Measurements from ENCODE around the gene ZBTB40. TPM values are rescaled to one million over a fixed set of nuclear protein-coding genes. Genes with fewer than 3 reads are reported as not detected.

The ZBTB40 gene, protein sequence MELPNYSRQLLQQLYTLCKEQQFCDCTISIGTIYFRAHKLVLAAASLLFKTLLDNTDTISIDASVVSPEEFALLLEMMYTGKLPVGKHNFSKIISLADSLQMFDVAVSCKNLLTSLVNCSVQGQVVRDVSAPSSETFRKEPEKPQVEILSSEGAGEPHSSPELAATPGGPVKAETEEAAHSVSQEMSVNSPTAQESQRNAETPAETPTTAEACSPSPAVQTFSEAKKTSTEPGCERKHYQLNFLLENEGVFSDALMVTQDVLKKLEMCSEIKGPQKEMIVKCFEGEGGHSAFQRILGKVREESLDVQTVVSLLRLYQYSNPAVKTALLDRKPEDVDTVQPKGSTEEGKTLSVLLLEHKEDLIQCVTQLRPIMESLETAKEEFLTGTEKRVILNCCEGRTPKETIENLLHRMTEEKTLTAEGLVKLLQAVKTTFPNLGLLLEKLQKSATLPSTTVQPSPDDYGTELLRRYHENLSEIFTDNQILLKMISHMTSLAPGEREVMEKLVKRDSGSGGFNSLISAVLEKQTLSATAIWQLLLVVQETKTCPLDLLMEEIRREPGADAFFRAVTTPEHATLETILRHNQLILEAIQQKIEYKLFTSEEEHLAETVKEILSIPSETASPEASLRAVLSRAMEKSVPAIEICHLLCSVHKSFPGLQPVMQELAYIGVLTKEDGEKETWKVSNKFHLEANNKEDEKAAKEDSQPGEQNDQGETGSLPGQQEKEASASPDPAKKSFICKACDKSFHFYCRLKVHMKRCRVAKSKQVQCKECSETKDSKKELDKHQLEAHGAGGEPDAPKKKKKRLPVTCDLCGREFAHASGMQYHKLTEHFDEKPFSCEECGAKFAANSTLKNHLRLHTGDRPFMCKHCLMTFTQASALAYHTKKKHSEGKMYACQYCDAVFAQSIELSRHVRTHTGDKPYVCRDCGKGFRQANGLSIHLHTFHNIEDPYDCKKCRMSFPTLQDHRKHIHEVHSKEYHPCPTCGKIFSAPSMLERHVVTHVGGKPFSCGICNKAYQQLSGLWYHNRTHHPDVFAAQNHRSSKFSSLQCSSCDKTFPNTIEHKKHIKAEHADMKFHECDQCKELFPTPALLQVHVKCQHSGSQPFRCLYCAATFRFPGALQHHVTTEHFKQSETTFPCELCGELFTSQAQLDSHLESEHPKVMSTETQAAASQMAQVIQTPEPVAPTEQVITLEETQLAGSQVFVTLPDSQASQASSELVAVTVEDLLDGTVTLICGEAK
- total RNA-seq = 13.8 and 16.2 TPM in 2 replicates

DNA sequence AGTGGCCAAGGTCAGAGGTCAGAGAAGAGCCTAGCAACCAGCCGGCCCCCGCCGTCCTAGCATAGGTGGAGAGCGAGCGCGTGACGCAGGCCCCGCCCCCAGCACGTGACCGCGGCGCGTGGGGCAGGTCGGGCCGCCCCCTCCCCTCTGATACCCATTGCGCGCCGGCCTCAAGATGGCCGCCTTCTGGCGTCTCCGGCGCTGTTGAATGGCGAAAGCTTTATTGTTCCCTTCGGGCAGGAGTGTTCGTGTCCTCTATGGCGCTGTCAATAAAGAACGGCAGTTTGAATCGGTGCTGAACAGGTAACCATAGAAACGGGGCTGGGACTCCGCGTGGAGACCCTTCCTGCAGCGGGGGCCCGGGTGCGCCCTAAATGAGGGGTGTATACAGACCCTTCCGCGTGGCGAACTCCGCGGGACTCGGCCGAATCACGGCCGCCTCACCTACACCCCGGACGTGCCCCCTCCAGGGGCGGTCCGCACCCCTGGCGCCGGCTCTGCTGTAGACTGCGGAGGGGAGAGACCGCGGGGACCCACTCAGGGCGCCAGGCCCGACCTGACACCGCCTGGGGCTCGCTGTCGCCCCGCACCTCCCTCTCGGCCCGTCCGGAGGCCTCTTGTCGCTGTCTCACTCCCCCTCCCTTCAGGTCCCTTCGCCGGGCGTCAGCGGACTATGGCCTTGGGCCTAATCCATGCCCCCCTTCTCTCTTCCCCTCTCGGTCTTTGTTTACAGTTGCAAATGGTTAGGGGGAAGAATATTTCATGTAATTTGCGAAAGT is at the start of gene ZBTB40:
ZBTB40 (plus strand) TSS at position 150 of the 779 bp plus-strand sequence. CDS start 38,098 bp downstream, outside the sequence.

DNA sequence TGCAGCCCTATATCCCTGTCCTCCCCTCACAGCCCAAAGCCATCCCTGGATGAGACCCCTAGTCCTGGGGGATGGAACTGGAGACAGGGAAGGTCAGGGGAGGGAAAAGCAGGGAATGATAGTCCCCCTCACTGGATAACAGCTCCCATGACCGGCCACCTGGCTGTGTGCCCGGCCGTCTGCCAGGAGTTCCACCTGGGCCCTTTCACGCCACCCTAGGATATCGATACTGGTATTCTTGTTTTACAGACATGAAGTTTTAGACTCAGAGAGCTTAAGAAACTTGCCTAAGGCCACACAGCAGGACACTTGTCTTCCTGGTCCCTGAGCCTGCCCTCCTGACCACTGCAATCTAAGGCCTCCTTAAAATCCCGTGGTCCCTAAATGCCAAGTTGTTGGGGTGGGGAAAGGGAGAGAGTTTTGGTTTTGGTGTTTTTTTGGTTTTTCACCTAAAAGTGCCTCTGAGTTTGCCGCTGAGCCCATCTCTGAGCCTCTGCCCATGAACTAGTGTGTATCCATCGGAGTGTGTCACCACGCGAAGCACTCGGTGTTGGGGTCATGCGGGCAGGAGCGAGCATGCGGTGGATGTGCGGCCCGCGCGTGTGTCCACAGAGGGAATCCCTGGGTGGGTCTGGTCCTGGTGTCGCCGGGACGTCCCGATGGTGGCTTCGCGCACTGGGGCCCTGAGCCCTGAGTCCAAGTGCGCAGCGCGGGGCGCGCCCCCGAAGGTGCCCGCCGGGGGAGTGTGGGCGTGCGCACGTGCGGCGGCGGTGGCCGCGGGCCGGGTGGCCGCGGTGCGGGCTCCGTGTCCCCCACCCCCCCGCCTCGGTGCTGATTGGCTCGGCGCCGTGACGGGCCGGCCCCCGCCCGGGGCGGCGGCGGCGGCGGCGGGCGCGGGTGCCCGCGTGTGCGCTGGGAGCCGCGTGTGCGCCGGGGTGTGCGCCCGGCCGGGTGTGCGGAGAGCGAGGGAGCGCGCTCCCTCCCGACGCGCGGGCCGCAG is 111.2 kb downstream of the ZBTB40 start, which contains the start of gene EPHA8:
EPHA8 (plus strand) TSS at position 906 of the 1,000 bp plus-strand sequence. CDS start 147 bp downstream, outside the sequence.

Other genes starting within 250 kb of the ZBTB40 start
- gene EPHA8, start 111.6 kb downstream of the ZBTB40 start, total RNA-seq = not detected in 2 replicates
- gene C1QA, start 184.8 kb downstream of the ZBTB40 start, total RNA-seq = not detected in 2 replicates
- gene C1QC, start 191.8 kb downstream of the ZBTB40 start, total RNA-seq = not detected in 2 replicates
- gene C1QB, start 201.4 kb downstream of the ZBTB40 start, total RNA-seq = not detected in 2 replicates